ENCODE results near the gene ADGRF1.

GRCh38 chr6:46963626-46964025, 78.5 kb downstream of the ADGRF1 start:
- TF ChIP-seq CTCF (IDR thresholded peaks at IDR 0.05), result no peak
- TF ChIP-seq POLR2A (IDR thresholded peaks at IDR 0.05), result no peak

Measured in lower leg skin (tissue), 3 donors.